ENCODE data around the gene DNASE1. TPM values are rescaled to one million over a fixed set of nuclear protein-coding genes. Genes with fewer than 3 reads are reported as not detected.
"Not testable (repeated sequence)": the region's sequence is repeated elsewhere in the genome, so short reads cannot be mapped to it uniquely, and the experiment has no call there.

The DNASE1 gene
- total RNA-seq, 1 donor from 2014 or later = 49.3 TPM

DNA sequence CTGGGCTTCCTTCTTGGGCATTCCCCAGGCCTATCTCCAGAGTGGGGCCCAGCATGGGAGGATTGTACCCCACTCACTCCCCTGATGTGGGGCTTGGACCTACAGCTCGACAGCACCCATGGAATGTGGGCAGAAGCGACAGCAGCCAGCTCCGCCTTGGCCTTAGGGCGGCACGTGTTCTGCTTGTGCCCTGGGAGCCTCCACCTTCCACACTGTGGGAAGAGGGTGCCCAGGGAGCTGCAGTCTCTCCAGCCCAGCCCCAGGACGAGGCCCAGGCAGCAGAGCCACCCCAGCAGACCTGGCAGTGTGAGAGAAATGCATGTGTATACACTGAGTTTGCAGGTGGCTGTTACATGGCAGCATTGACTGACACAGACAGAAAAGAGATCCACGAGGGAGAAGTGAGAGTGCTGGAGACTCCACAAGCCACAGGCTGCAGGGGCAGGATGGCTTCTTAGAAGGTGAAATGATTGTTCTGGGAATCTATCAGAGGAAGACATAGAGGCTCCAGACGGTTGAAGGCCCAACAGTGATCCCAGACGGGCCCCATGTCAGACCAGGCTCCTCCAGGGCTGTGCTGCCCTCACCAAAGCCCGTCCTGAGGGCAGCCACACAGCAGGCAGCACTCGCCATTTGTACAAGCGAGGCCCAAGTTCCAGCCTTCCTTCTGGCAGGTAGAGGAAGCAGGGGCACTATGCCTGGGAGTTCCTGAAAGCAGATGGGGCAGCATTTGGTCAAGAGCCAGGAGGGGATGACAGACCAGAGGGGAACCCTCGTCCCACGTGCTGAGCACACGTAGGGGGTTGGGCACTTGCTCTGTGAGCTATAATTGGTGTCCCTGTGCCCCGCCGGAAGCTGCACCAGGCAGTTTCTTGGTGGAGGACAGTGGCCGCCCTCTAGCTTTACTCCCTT is 2.8 kb upstream of the DNASE1 start:
- H3K9me3 Mint-ChIP-seq (ENCODE audit: low read depth) = no peaks in the 10 kb centered on the region
- H3K4me1 Mint-ChIP-seq (ENCODE audit: low read depth) = peaks cover 15% of the 10 kb centered on the region
- H3K27me3 Mint-ChIP-seq = no peaks in the 10 kb centered on the region
- H3K27ac Mint-ChIP-seq = peak overlapping the region; percentile 69
- peaks cover 8% of the 10 kb centered on the region for H3K36me3 Mint-ChIP-seq (ENCODE audit: insufficient read depth)
- TF ChIP-seq, protein P1, sequence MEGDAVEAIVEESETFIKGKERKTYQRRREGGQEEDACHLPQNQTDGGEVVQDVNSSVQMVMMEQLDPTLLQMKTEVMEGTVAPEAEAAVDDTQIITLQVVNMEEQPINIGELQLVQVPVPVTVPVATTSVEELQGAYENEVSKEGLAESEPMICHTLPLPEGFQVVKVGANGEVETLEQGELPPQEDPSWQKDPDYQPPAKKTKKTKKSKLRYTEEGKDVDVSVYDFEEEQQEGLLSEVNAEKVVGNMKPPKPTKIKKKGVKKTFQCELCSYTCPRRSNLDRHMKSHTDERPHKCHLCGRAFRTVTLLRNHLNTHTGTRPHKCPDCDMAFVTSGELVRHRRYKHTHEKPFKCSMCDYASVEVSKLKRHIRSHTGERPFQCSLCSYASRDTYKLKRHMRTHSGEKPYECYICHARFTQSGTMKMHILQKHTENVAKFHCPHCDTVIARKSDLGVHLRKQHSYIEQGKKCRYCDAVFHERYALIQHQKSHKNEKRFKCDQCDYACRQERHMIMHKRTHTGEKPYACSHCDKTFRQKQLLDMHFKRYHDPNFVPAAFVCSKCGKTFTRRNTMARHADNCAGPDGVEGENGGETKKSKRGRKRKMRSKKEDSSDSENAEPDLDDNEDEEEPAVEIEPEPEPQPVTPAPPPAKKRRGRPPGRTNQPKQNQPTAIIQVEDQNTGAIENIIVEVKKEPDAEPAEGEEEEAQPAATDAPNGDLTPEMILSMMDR (IDR thresholded peaks at IDR 0.05; ENCODE audit: unreplicated experiment) = no peak
- H3K4me3 Mint-ChIP-seq (ENCODE audit: low read depth) = no peak overlapping the region
- DNase-seq (ENCODE audit: low spot score, unreplicated experiment) = no peak

DNA sequence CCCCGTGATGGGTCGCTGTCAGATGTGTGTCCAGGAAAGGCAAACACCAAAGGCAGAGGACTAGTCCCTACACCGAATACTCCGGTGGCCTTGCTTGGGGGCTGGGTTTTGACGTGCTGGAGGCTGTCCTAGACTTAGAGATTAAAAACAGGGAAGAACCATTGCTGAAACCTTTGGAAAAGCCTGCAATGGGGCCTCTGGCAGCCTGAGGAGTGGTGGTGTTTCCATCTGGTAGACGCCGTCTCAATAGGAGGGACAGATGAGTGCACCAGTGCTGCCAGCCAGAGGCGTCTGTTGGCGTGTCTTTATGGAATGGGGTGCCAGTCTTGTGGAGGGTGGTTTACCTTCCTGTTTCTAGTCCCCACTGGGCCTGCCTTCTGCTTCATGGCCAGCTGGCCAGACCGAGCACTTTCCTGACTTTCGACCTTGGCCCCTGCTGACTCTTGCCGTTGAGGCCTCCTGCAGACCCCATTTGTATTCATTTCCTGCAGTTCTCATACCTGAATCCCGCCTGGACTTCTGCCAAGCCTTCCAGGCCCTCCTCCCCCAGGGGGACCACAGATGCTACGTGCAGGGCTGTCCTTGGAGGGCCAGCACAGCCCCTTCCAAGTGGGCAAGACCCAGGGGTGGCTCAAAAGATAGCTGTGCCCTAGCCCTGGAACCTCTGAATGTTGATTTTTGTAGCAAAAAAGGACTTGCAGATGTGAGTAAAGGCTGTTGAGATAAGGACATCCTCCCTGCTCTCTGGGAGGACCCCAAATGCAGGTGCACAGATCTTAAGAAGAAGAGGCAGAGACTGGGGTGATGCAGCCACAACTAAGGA is 1.9 kb upstream of the DNASE1 start:
- peaks cover 17% of the 10 kb centered on the region for H3K4me1 Mint-ChIP-seq (ENCODE audit: low read depth)
- no peak for DNase-seq (ENCODE audit: low spot score, unreplicated experiment)
- peaks cover 14% of the 10 kb centered on the region for H3K36me3 Mint-ChIP-seq (ENCODE audit: insufficient read depth)
- H3K27ac Mint-ChIP-seq = peak overlapping the region; percentile 85
- H3K9me3 Mint-ChIP-seq (ENCODE audit: low read depth) = no peaks in the 10 kb centered on the region
- TF ChIP-seq, protein P1 (IDR thresholded peaks at IDR 0.05; ENCODE audit: unreplicated experiment) = no peak
- no peak overlapping the region for H3K4me3 Mint-ChIP-seq (ENCODE audit: low read depth)
- no peaks in the 10 kb centered on the region for H3K27me3 Mint-ChIP-seq

DNA sequence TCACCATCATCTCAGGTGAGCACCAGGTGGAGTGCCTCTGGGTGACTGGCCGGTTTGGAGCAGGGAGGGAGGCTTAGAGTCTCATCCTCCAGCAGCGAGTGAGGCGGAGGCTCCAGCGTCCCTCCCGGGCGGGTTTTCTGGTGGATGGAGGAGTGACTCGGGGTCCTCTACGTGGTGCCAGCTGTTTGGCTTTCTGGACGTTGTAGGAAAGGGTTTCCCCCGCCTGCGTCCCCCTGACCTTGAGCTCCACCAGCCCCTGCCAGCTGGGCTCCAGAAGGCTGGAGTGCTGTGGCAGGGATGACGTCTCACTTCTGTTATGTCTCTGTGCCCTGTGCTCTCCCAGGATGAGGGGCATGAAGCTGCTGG is 522 bp downstream of the DNASE1 start:
- no peaks in the 10 kb centered on the region for H3K9me3 Mint-ChIP-seq (ENCODE audit: low read depth)
- TF ChIP-seq, protein P1 (IDR thresholded peaks at IDR 0.05; ENCODE audit: unreplicated experiment) = no peak
- H3K4me1 Mint-ChIP-seq (ENCODE audit: low read depth) = peaks cover 17% of the 10 kb centered on the region
- H3K4me3 Mint-ChIP-seq (ENCODE audit: low read depth) = peak overlapping the region; percentile 48
- no peak for DNase-seq (ENCODE audit: low spot score, unreplicated experiment)
- H3K27ac Mint-ChIP-seq = peak overlapping the region; percentile 97
- H3K36me3 Mint-ChIP-seq (ENCODE audit: insufficient read depth) = peaks cover 25% of the 10 kb centered on the region
- no peaks in the 10 kb centered on the region for H3K27me3 Mint-ChIP-seq

DNA sequence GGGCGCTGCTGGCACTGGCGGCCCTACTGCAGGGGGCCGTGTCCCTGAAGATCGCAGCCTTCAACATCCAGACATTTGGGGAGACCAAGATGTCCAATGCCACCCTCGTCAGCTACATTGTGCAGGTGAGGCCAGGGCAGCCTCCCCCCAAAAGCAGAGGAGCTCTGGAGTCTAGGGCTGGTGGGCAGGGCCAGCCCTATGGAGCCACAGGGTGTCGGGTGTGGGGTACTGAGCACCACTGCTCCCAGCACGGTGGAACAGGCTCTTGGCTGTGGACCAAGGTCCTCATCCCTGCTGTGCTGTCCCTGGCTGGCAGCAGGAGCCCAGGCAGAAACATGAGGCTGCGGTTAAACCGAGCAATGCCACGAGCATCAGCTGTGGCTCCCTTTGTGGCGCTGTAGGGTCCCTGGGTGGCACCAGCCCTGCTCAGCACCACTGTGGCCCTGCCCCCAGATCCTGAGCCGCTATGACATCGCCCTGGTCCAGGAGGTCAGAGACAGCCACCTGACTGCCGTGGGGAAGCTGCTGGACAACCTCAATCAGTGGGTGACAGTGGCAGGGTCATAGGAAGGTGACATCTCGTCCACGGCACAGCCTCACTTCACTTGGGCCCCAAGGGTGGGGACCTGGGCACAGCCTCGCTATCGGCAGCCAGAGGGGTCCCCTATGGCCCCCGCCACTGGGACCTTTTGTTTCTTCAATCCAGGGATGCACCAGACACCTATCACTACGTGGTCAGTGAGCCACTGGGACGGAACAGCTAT is 1.1 kb downstream of the DNASE1 start:
- Mint-ChIP-seq H3K4me1 (ENCODE audit: low read depth) (peaks cover 17% of the 10 kb centered on the region), H3K36me3 (ENCODE audit: insufficient read depth) (peaks cover 26% of the 10 kb centered on the region), H3K27ac (peak overlapping the region; percentile 97), H3K27me3 (no peaks in the 10 kb centered on the region), H3K4me3 (ENCODE audit: low read depth) (peak overlapping the region; percentile 48), H3K9me3 (ENCODE audit: low read depth) (no peaks in the 10 kb centered on the region)
- TF ChIP-seq, protein P1 (IDR thresholded peaks at IDR 0.05; ENCODE audit: unreplicated experiment) = no peak
- DNase-seq (ENCODE audit: low spot score, unreplicated experiment) = no peak

DNA sequence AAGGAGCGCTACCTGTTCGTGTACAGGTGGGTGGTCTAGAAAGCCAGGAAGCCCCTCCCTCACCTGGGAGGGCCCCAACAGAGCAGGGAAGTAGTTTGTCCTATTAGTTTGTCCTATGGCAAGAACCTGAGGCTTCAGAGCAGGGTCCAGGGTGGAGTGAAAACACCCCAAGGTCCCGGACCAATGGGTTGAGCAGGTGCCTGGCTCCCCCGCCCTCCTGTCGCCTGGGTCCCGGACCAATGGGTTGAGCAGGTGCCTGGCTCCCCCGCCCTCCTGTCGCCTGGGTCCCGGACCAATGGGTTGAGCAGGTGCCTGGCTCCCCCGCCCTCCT is 1.6 kb downstream of the DNASE1 start:
- Mint-ChIP-seq H3K4me1 (ENCODE audit: low read depth) (peaks cover 17% of the 10 kb centered on the region), H3K27ac (peak overlapping the region; percentile 77), H3K36me3 (ENCODE audit: insufficient read depth) (peaks cover 26% of the 10 kb centered on the region)
- not testable (repeated sequence) for H3K27me3 Mint-ChIP-seq; H3K4me3 Mint-ChIP-seq (ENCODE audit: low read depth); DNase-seq (ENCODE audit: low spot score, unreplicated experiment); H3K9me3 Mint-ChIP-seq (ENCODE audit: low read depth)

All from progenitor cell of endocrine pancreas (in vitro differentiated cells).